Left ventricle myocardium superior (tissue), 1 donor: ENCODE measurements around the gene MXRA5. TPM values are rescaled to one million over a fixed set of nuclear protein-coding genes. Genes with fewer than 3 reads are reported as not detected.
"Not testable (repeated sequence)": the region's sequence is repeated elsewhere in the genome, so short reads cannot be mapped to it uniquely, and the experiment has no call there.

Experiments used
- ATAC-seq: fragments of 200-7000 bp; cut with Tn5 transposase; one replicate; pipeline ENCODE4 v1.9.1; 2020; ENCODE audit warnings: mild to moderate bottlenecking, moderate library complexity
- DNase-seq: peaks from one replicate; pipeline ENCODE4 v3.0.0-alpha.2; 2020
- intact Hi-C: fragments of 100-400 bp; cut with micrococcal nuclease; formaldehyde crosslinking; loops from one replicate; pipeline ENCODE4 v1.11.0; 2022
- total RNA-seq: library from RNA; stranded (reverse); fragmentation: NEBNext Ultra II Directional; extraction: Animal tissue kit (Norgen Biotek cat#: 25700); gene quantifications from one replicate; pipeline ENCODE4 v1.2.1, GENCODE V29; 2021
- donor health status: DM: no; HTN: yes; CAD: no; lungs with severe emphysema.

Gene MXRA5
- total RNA-seq, 1 donor from 2014 or later: 1.7 TPM

GRCh38 chrX:3348191-3348590 lies 1.7 kb upstream of the MXRA5 start:
- DNase-seq (no peak), ATAC-seq (no peak)
- intact Hi-C loops: no loop called here

- intact Hi-C loops: no loop called here
- DNase-seq: peak; percentile 67
- ATAC-seq: peak; percentile 92
Observed at GRCh38 chrX:3345281-3346191, 916 bp downstream of the MXRA5 start.

- ATAC-seq, intact Hi-C loops, DNase-seq: not testable (repeated sequence)
Observed at GRCh38 chrX:3343569-3343968, 2.9 kb downstream of the MXRA5 start.

- no peak for DNase-seq
- intact Hi-C loops: no loop called here
- no peak for ATAC-seq
Observed at GRCh38 chrX:3340016-3340415, 6.4 kb downstream of the MXRA5 start.

GRCh38 chrX:3326681-3327080 lies 19.8 kb downstream of the MXRA5 start:
- DNase-seq (no peak), ATAC-seq (no peak)
- intact Hi-C loops: no loop called here

- ATAC-seq: peak; percentile 21
- intact Hi-C loops: no loop called here
- DNase-seq: no peak
Observed at GRCh38 chrX:3320471-3321046, 25.9 kb downstream of the MXRA5 start.

- no peak for ATAC-seq
- intact Hi-C loops: no loop called here
- no peak for DNase-seq
Observed at GRCh38 chrX:3317191-3317718, 29.2 kb downstream of the MXRA5 start.

GRCh38 chrX:3312109-3312508 lies 34.3 kb downstream of the MXRA5 start:
- intact Hi-C loops: no loop called here
- DNase-seq: no peak
- ATAC-seq: no peak

- no peak for ATAC-seq
- no peak for DNase-seq
- intact Hi-C loops: no loop called here
Observed at GRCh38 chrX:3307881-3308280, 38.6 kb downstream of the MXRA5 start.

GRCh38 chrX:3299636-3300035 lies 46.8 kb downstream of the MXRA5 start:
- ATAC-seq (no peak), DNase-seq (no peak)
- intact Hi-C loops: no loop called here

- no peak for DNase-seq
- intact Hi-C loops: no loop called here
- no peak for ATAC-seq
Observed at GRCh38 chrX:3295731-3296130, 50.7 kb downstream of the MXRA5 start.

- no peak for DNase-seq
- ATAC-seq: no peak
- intact Hi-C loops: no loop called here
Observed at GRCh38 chrX:3293251-3293650, 53.2 kb downstream of the MXRA5 start.

GRCh38 chrX:3290561-3290960 lies 55.9 kb downstream of the MXRA5 start:
- intact Hi-C loops: no loop called here
- DNase-seq: no peak
- no peak for ATAC-seq

GRCh38 chrX:3286196-3286945 lies 60.1 kb downstream of the MXRA5 start:
- ATAC-seq: no peak
- DNase-seq: no peak
- intact Hi-C loops: no loop called here

- ATAC-seq (no peak), DNase-seq (no peak)
- intact Hi-C loops: no loop called here
Observed at GRCh38 chrX:3280706-3281105, 65.7 kb downstream of the MXRA5 start.

- ATAC-seq, DNase-seq, intact Hi-C loops: not testable (repeated sequence)
Observed at GRCh38 chrX:3273668-3274067, 72.8 kb downstream of the MXRA5 start.

- intact Hi-C loops: no loop called here
- DNase-seq (no peak), ATAC-seq (no peak)
Observed at GRCh38 chrX:3271834-3272186, 74.6 kb downstream of the MXRA5 start.

- ATAC-seq (no peak), DNase-seq (no peak)
- intact Hi-C loops: no loop called here
Observed at GRCh38 chrX:3271183-3271833, 75.1 kb downstream of the MXRA5 start.

GRCh38 chrX:3268829-3269228 lies 77.6 kb downstream of the MXRA5 start:
- intact Hi-C loops: no loop called here
- no peak for DNase-seq
- no peak for ATAC-seq
